SU-DHL-6 (cell line): Measurements from ENCODE around the gene GART.
"Not testable (repeated sequence)": the region's sequence is repeated elsewhere in the genome, so short reads cannot be mapped to it uniquely, and the experiment has no call there.

ENCODE experiments used
- H2AFZ ChIP-seq: fragments of 200-600 bp; sonication (generic); 2 replicates; pipeline ENCODE4 v1.6.1; 2014; ENCODE audit warnings: low read depth, mild to moderate bottlenecking, moderate library complexity, mixed read lengths, antibody characterized with exemption, low read length; ENCODE audit not compliant: severe bottlenecking
- H3F3A ChIP-seq: fragments of 200-600 bp; shearing (Covaris generic); 2 replicates; pipeline ENCODE4 v1.6.0; 2016; ENCODE audit warnings: antibody characterized with exemption, mild to moderate bottlenecking; ENCODE audit not compliant: insufficient read depth
- H3K27ac ChIP-seq: fragments of 200-600 bp; sonication (generic); 2 replicates; pipeline ENCODE4 v1.5.1; 2016; ENCODE audit warnings: low read depth, mild to moderate bottlenecking, low read length, moderate library complexity, mixed read lengths
- H3K27me3 ChIP-seq: fragments of 200-600 bp; sonication (generic), shearing (Covaris generic); 2 replicates; pipeline ENCODE4 v1.6.0; 2014; ENCODE audit warnings: mild to moderate bottlenecking, low read length
- H3K36me3 ChIP-seq: fragments of 200-600 bp; sonication (generic); 2 replicates; pipeline ENCODE4 v1.6.1; 2014; ENCODE audit warnings: mild to moderate bottlenecking, low read length, mixed read lengths
- H3K4me2 ChIP-seq: fragments of 300-600, 200-600 bp; shearing (Covaris generic), sonication (generic); 2 replicates; pipeline ENCODE4 v1.6.0; 2014; ENCODE audit warnings: low read length, low read depth, mild to moderate bottlenecking; ENCODE audit not compliant: poor library complexity, severe bottlenecking
- H3K4me3 ChIP-seq: fragments of 200-600 bp; sonication (generic); 2 replicates; pipeline ENCODE4 v1.5.1; 2014; ENCODE audit warnings: antibody characterized with exemption, low read length, mild to moderate bottlenecking, mixed read lengths; ENCODE audit not compliant: insufficient read depth, poor library complexity, severe bottlenecking
- H3K79me2 ChIP-seq: fragments of 200-600 bp; sonication (generic); 2 replicates; pipeline ENCODE4 v1.6.1; 2014; ENCODE audit warnings: mild to moderate bottlenecking, low read length, moderate library complexity; ENCODE audit not compliant: insufficient read depth
- H3K9ac ChIP-seq: fragments of 200-600 bp; sonication (generic); 2 replicates; pipeline ENCODE4 v1.7.0; 2014; ENCODE audit warnings: mild to moderate bottlenecking, low read length
- H3K9me2 ChIP-seq: fragments of 200-600 bp; sonication (generic); replicated peaks from 2 replicates; pipeline ENCODE4 v1.6.1; 2014; ENCODE audit warnings: low read length; ENCODE audit not compliant: insufficient read depth
- H3K9me3 ChIP-seq: fragments of 200-600 bp; sonication (generic); 2 replicates; pipeline ENCODE4 v1.6.1; 2014; ENCODE audit warnings: low read length, mixed read lengths; ENCODE audit not compliant: insufficient read depth
- H4K20me1 ChIP-seq: fragments of 200-600 bp; sonication (generic); 2 replicates; pipeline ENCODE4 v1.6.1; 2014; ENCODE audit warnings: low read depth, mild to moderate bottlenecking, antibody characterized with exemption, low read length, moderate library complexity, mixed read lengths
- CTCF ChIP-seq: fragments of 200-600 bp; sonication (generic); IDR thresholded peaks from one replicate; pipeline ENCODE4 v1.5.1; 2017; ENCODE audit warnings: antibody characterized with exemption, mild to moderate bottlenecking, low read length, moderate library complexity; ENCODE audit not compliant: insufficient read depth, poor library complexity, severe bottlenecking
- EZH2phosphoT487 ChIP-seq: fragments of 200-600 bp; sonication (generic), shearing (Covaris generic); conservative IDR thresholded peaks from 2 replicates; pipeline ENCODE4 v1.6.1; 2018; ENCODE audit warnings: mild to moderate bottlenecking, antibody characterized with exemption, low read length, moderate library complexity, mixed read lengths

The GART gene

GRCh38 chr21:33512481-33512880, 29.4 kb downstream of the GART start:
- no peak overlapping the region for H2AFZ ChIP-seq
- H3K9me3 ChIP-seq: no peaks in the 10 kb centered on the region
- H3K9ac ChIP-seq: no peak overlapping the region
- H3K79me2 ChIP-seq: no peaks in the 10 kb centered on the region
- H3F3A ChIP-seq: peaks cover 3% of the 10 kb centered on the region; the same call in 1 of the 2 replicates
- H3K9me2 ChIP-seq: no peaks in the 10 kb centered on the region
- no peaks in the 10 kb centered on the region for H3K27me3 ChIP-seq
- no peaks in the 10 kb centered on the region for H4K20me1 ChIP-seq
- peaks cover 41% of the 10 kb centered on the region for H3K36me3 ChIP-seq
- H3K27ac ChIP-seq: no peak overlapping the region
- no peak overlapping the region for H3K4me3 ChIP-seq
- no peak for TF ChIP-seq CTCF
- H3K4me2 ChIP-seq: no peak overlapping the region

GRCh38 chr21:33511639-33512038, 30.3 kb downstream of the GART start:
- no peak overlapping the region for H3K4me2 ChIP-seq
- H3K9me3 ChIP-seq: no peaks in the 10 kb centered on the region
- TF ChIP-seq EZH2phosphoT487: no peak
- no peaks in the 10 kb centered on the region for H3K27me3 ChIP-seq
- peaks cover 42% of the 10 kb centered on the region for H3K36me3 ChIP-seq
- no peaks in the 10 kb centered on the region for H3K79me2 ChIP-seq
- no peaks in the 10 kb centered on the region for H3K9me2 ChIP-seq
- H3F3A ChIP-seq: peaks cover 3% of the 10 kb centered on the region; the same call in 1 of the 2 replicates
- no peak overlapping the region for H3K9ac ChIP-seq
- H3K27ac ChIP-seq: no peak overlapping the region
- no peak overlapping the region for H3K4me3 ChIP-seq
- no peak overlapping the region for H2AFZ ChIP-seq
- H4K20me1 ChIP-seq: no peaks in the 10 kb centered on the region

- no peaks in the 10 kb centered on the region for H3K79me2 ChIP-seq
- no peaks in the 10 kb centered on the region for H4K20me1 ChIP-seq
- H3K4me3 ChIP-seq: no peak overlapping the region
- H3K9me3 ChIP-seq: no peaks in the 10 kb centered on the region
- H3K36me3 ChIP-seq: peaks cover 36% of the 10 kb centered on the region
- H3K4me2 ChIP-seq: no peak overlapping the region
- no peak overlapping the region for H2AFZ ChIP-seq
- H3K27ac ChIP-seq: no peak overlapping the region
- no peak overlapping the region for H3K9ac ChIP-seq
- peaks cover 3% of the 10 kb centered on the region; the same call in 1 of the 2 replicates for H3F3A ChIP-seq
- H3K27me3 ChIP-seq: no peaks in the 10 kb centered on the region
- H3K9me2 ChIP-seq: no peaks in the 10 kb centered on the region
- TF ChIP-seq EZH2phosphoT487 (no peak), CTCF (no peak)
Observed at GRCh38 chr21:33510826-33511225, 31.1 kb downstream of the GART start.

- not testable (repeated sequence) for H3K9me2 ChIP-seq, H3K4me2 ChIP-seq, H3F3A ChIP-seq, H3K4me3 ChIP-seq, H2AFZ ChIP-seq, H3K27ac ChIP-seq, H3K9me3 ChIP-seq, H3K79me2 ChIP-seq, H3K27me3 ChIP-seq, H3K9ac ChIP-seq, H4K20me1 ChIP-seq
- H3K36me3 ChIP-seq: peaks cover 41% of the 10 kb centered on the region
Observed at GRCh38 chr21:33507003-33507402, 34.9 kb downstream of the GART start.
